ENCODE results near the gene LLGL1. TPM values are rescaled to one million over a fixed set of nuclear protein-coding genes. Genes with fewer than 3 reads are reported as not detected.

Gene LLGL1
- total RNA-seq, 1 donor from 2014 or later, result 43.5 TPM

DNA sequence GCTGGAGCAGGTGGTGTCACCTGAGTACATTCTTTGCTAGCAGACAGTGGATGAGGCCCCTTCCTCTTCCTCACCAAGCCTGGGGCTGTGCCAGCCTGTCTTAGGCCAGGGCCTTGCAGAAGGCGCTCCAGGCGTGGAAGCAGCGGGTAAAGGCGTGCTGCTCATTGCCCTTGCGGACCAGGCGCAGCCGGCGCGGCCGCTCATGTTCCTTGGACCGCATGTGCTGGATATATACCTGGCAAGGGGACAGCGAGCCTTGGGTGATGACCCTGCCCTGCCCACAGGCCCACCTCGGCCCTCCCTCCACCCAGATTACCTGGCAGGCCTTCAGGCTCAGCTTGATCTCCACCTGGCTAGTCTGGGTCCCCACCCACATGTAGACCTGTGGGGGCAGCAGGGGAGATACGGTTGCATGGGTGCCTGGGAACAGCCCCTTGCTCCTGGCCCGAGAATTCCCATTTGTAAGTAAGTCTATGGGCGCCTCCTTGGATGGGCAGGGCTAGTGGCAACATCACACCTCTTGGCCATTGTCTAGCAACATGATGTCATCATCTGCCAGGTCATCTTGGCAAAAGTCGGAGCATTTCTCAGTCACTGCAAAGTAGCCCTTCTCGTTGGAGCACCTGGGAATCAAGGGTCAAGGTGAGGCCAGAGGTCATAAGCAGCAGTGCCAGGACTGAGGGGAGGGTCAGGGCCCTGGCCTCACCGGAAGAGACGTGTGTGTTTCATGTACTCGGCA lies 19.8 kb downstream of the LLGL1 start:
- Mint-ChIP-seq H3K4me1 (ENCODE audit: low read depth, unreplicated experiment) (peaks cover 5% of the 10 kb centered on the region), H3K36me3 (ENCODE audit: low read depth, unreplicated experiment) (peaks cover 22% of the 10 kb centered on the region), H3K4me3 (ENCODE audit: unreplicated experiment) (no peak overlapping the region), H3K27me3 (ENCODE audit: low read depth, unreplicated experiment) (no peaks in the 10 kb centered on the region), H3K9me3 (ENCODE audit: unreplicated experiment) (no peaks in the 10 kb centered on the region), H3K27ac (ENCODE audit: unreplicated experiment) (no peak overlapping the region)
- Histone ChIP-seq H3K9me3 (ENCODE audit: insufficient read depth, low read depth, low read length) (no peaks in the 10 kb centered on the region), H3K36me3 (ENCODE audit: insufficient read depth, low read length) (peaks cover 27% of the 10 kb centered on the region), H4K20me1 (ENCODE audit: insufficient read depth, low read length) (peaks cover 53% of the 10 kb centered on the region), H3K4me3 (ENCODE audit: insufficient read depth, low read depth, low read length) (no peak overlapping the region), H3K9ac (ENCODE audit: low read length) (no peak overlapping the region), H3K79me2 (ENCODE audit: insufficient read depth, low read length) (no peaks in the 10 kb centered on the region), H3K27ac (ENCODE audit: low read depth, low read length) (no peak overlapping the region), H3K4me1 (ENCODE audit: insufficient read depth, low read length) (peaks cover 7% of the 10 kb centered on the region), H2AFZ (ENCODE audit: low read depth, low read length) (no peak overlapping the region), H3K4me2 (ENCODE audit: low read length) (no peak overlapping the region), H3K27me3 (ENCODE audit: insufficient read depth, low read length) (no peaks in the 10 kb centered on the region)
- TF ChIP-seq, protein P1, sequence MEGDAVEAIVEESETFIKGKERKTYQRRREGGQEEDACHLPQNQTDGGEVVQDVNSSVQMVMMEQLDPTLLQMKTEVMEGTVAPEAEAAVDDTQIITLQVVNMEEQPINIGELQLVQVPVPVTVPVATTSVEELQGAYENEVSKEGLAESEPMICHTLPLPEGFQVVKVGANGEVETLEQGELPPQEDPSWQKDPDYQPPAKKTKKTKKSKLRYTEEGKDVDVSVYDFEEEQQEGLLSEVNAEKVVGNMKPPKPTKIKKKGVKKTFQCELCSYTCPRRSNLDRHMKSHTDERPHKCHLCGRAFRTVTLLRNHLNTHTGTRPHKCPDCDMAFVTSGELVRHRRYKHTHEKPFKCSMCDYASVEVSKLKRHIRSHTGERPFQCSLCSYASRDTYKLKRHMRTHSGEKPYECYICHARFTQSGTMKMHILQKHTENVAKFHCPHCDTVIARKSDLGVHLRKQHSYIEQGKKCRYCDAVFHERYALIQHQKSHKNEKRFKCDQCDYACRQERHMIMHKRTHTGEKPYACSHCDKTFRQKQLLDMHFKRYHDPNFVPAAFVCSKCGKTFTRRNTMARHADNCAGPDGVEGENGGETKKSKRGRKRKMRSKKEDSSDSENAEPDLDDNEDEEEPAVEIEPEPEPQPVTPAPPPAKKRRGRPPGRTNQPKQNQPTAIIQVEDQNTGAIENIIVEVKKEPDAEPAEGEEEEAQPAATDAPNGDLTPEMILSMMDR (IDR thresholded peaks at IDR 0.05; ENCODE audit: insufficient read depth, low read depth, low read length), result no peak
- no peak for TF ChIP-seq EZH2 (IDR thresholded peaks at IDR 0.05; ENCODE audit: insufficient read depth, low read length)
- DNase-seq (ENCODE audit: low read depth), result no peak
- no peak for FAIRE-seq

DNA sequence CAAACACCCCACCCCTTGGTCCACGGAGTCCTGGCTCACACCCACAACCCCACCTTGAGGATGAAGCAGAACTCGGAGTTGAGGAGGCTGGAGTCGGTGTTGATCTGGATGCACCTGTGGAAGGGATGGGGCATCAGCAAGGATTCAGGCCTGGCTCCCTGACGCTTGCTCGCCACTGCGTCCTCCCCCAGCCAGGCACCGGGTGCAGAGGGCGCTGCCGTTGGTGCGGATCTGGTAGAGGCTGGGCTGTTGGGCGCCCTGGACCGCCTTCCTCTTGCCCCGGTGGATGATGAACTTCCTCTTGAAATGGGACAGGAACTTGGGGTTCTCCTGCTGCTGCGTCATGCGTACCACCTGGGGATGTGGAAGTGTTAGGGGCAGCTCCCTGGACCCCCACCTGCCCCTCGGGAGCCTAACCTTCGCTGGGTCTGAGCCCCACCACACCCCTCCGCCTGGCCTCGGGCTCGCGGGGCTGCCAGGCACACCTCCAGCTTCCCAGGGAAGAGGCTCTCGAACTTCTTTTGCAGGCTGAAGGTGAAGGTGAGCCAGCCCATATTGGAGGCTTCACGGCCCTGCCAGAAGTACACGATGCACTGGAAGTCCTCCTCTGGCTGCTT lies 20.8 kb downstream of the LLGL1 start:
- peaks cover 62% of the 10 kb centered on the region for H4K20me1 ChIP-seq (ENCODE audit: insufficient read depth, low read length)
- peaks cover 32% of the 10 kb centered on the region for H3K36me3 ChIP-seq (ENCODE audit: insufficient read depth, low read length)
- H3K4me2 ChIP-seq (ENCODE audit: low read length), result no peak overlapping the region
- H3K79me2 ChIP-seq (ENCODE audit: insufficient read depth, low read length), result no peaks in the 10 kb centered on the region
- H3K4me3 ChIP-seq (ENCODE audit: insufficient read depth, low read depth, low read length), result no peak overlapping the region
- H3K4me3 Mint-ChIP-seq (ENCODE audit: unreplicated experiment), result peak overlapping the region; percentile 20
- no peaks in the 10 kb centered on the region for H3K27me3 Mint-ChIP-seq (ENCODE audit: low read depth, unreplicated experiment)
- peaks cover 21% of the 10 kb centered on the region for H3K36me3 Mint-ChIP-seq (ENCODE audit: low read depth, unreplicated experiment)
- H3K27ac ChIP-seq (ENCODE audit: low read depth, low read length), result no peak overlapping the region
- H3K27me3 ChIP-seq (ENCODE audit: insufficient read depth, low read length), result no peaks in the 10 kb centered on the region
- TF ChIP-seq, protein P1 (IDR thresholded peaks at IDR 0.05; ENCODE audit: insufficient read depth, low read depth, low read length), result no peak
- TF ChIP-seq EZH2 (IDR thresholded peaks at IDR 0.05; ENCODE audit: insufficient read depth, low read length), result no peak
- H3K4me1 ChIP-seq (ENCODE audit: insufficient read depth, low read length), result peaks cover 7% of the 10 kb centered on the region
- H3K9me3 ChIP-seq (ENCODE audit: insufficient read depth, low read depth, low read length), result no peaks in the 10 kb centered on the region
- no peaks in the 10 kb centered on the region for H3K9me3 Mint-ChIP-seq (ENCODE audit: unreplicated experiment)
- no peak overlapping the region for H2AFZ ChIP-seq (ENCODE audit: low read depth, low read length)
- no peak overlapping the region for H3K9ac ChIP-seq (ENCODE audit: low read length)
- H3K27ac Mint-ChIP-seq (ENCODE audit: unreplicated experiment), result peak overlapping the region; percentile 58
- FAIRE-seq (no peak), DNase-seq (ENCODE audit: low read depth) (no peak)
- H3K4me1 Mint-ChIP-seq (ENCODE audit: low read depth, unreplicated experiment), result peaks cover 5% of the 10 kb centered on the region

Measured in astrocyte (in vitro differentiated cells and primary cell).